ENCODE measurements around the gene GLI1. TPM values are rescaled to one million over a fixed set of nuclear protein-coding genes. Genes with fewer than 3 reads are reported as not detected.
A peak's percentile ranks its signal among the peaks of the same experiment; 100 is the strongest.
"Not testable (repeated sequence)": the region's sequence is repeated elsewhere in the genome, so short reads cannot be mapped to it uniquely, and the experiment has no call there.

The GLI1 gene
- total RNA-seq, 4 donors from 2014 or later, result 1.0 TPM; not detected in 3

GRCh38 chr12:57497223-57498131 is 37.9 kb downstream of the GLI1 start:
- DNase-seq (no peak), ATAC-seq (peak; percentile 65 to 91)
- intact Hi-C loops (cut with DNase I; ENCODE audit: low total_unique reads) (no loop called here), in situ Hi-C loops (cut with MboI; ENCODE audit: low sequenced_read_pairs in 4 of 4) (no loop called here)
- Histone ChIP-seq H3K4me1 (no peaks in the 10 kb centered on the region), H3K4me3 (no peak overlapping the region), H3K36me3 (peaks cover 0 to 52% of the 10 kb centered on the region in 2 donors), H3K27me3 (no peaks in the 10 kb centered on the region), H3K9me3 (no peaks in the 10 kb centered on the region), H3K27ac (no peak overlapping the region)
- no peak for TF ChIP-seq POLR2A (IDR thresholded peaks at IDR 0.05)
- no peak for TF ChIP-seq CTCF (IDR thresholded peaks at IDR 0.05 in 4 of 5, conservative IDR thresholded peaks at IDR 0.05 in 1 of 5)

DNA sequence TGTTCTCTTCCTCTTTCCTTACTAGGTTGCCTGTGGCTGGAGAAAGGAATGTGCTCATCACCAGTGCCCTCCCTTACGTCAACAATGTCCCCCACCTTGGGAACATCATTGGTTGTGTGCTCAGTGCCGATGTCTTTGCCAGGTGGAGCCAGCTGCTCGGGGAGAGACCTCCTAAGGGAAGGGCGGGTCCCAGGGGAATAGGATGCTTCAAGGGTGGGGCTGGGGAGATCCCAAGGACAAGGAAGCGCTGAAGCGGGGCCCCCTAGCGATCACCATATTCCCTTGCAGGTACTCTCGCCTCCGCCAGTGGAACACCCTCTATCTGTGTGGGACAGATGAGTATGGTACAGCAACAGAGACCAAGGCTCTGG is 38.5 kb downstream of the GLI1 start:
- Histone ChIP-seq H3K4me1 (no peaks in the 10 kb centered on the region), H3K4me3 (no peak overlapping the region), H3K27me3 (no peaks in the 10 kb centered on the region), H3K27ac (no peak overlapping the region), H3K36me3 (peaks cover 0 to 53% of the 10 kb centered on the region in 2 donors), H3K9me3 (no peaks in the 10 kb centered on the region)
- in situ Hi-C loops (cut with MboI; ENCODE audit: low sequenced_read_pairs in 4 of 4), result no loop called here
- TF ChIP-seq POLR2A (IDR thresholded peaks at IDR 0.05) (no peak), CTCF (IDR thresholded peaks at IDR 0.05 in 4 of 5, conservative IDR thresholded peaks at IDR 0.05 in 1 of 5) (no peak)
- intact Hi-C loops (cut with DNase I; ENCODE audit: low total_unique reads), result no loop called here
- DNase-seq, result no peak
- no peak for ATAC-seq

- Histone ChIP-seq H3K4me1 (no peaks in the 10 kb centered on the region), H3K9me3 (no peaks in the 10 kb centered on the region), H3K27me3 (no peaks in the 10 kb centered on the region), H3K27ac (no peak overlapping the region), H3K4me3 (no peak overlapping the region), H3K36me3 (peaks cover 0 to 58% of the 10 kb centered on the region in 2 donors)
- ATAC-seq (no peak), DNase-seq (no peak)
- intact Hi-C loops (cut with DNase I; ENCODE audit: low total_unique reads), result no loop called here
- TF ChIP-seq CTCF (IDR thresholded peaks at IDR 0.05 in 4 of 5, conservative IDR thresholded peaks at IDR 0.05 in 1 of 5) (no peak), POLR2A (IDR thresholded peaks at IDR 0.05) (no peak)
- in situ Hi-C loops (cut with MboI; ENCODE audit: low sequenced_read_pairs in 4 of 4), result no loop called here
Measured at GRCh38 chr12:57498571-57498970, 39.0 kb downstream of the GLI1 start.

DNA sequence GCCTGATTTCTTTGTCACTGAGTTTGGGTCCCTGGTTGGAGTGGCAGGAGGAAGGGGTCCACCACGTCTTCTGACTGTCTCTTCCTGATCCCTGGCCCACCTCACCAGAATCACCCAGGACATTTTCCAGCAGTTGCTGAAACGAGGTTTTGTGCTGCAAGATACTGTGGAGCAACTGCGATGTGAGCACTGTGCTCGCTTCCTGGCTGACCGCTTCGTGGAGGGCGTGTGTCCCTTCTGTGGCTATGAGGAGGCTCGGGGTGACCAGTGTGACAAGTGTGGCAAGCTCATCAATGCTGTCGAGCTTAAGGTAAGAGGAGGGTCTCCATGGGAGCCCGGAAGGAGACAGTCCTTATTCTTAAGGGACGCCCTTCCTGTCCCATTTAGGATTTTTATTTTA is 40.6 kb downstream of the GLI1 start:
- Histone ChIP-seq H3K4me3 (no peak overlapping the region), H3K36me3 (peaks cover 0 to 74% of the 10 kb centered on the region in 2 donors), H3K9me3 (no peaks in the 10 kb centered on the region), H3K27me3 (no peaks in the 10 kb centered on the region), H3K27ac (no peak overlapping the region), H3K4me1 (no peaks in the 10 kb centered on the region)
- TF ChIP-seq POLR2A (IDR thresholded peaks at IDR 0.05), result no peak
- TF ChIP-seq CTCF (IDR thresholded peaks at IDR 0.05 in 4 of 5, conservative IDR thresholded peaks at IDR 0.05 in 1 of 5), result no peak
- in situ Hi-C loops (cut with MboI; ENCODE audit: low sequenced_read_pairs in 4 of 4), result loop anchor here in 1 of 4 donors (25.0 kb wide), 1 partner anchor 863 kb away; the partner anchor contains the start of genes ATP5F1B and BAZ2A
- ATAC-seq, result no peak
- DNase-seq, result no peak
- intact Hi-C loops (cut with DNase I; ENCODE audit: low total_unique reads), result no loop called here

DNA sequence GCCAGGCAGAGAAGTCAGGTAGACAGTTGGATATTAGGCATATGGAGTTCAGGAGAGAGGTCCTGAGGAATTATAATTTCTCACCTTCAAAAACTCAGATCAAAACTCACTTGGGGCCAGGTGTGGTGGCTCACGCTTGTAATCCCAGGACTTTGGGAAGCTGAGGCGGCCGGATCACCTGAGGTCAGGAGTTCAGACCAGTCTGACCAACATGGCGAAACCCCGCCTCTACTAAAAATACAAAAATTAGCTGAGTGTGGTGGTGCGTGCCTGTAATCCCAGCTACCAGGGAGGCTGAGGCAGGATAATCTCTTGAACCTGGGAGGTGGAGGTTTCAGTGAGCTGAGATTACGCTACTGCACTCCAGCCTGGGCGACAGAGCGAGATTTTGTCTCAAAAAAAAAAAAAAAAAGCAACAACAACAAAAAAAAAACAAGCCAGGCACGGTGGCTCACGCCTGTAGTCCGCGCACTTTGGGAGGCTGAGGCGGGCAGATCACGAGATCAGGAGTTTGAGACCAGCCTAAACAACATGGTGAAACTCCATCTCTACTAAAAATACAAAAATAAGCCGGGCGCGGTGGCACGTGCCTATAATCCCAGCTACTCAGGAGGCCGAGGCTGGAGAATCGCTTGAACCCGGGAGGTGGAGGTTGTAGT is 42.9 kb downstream of the GLI1 start:
- H3K4me1 ChIP-seq; H3K27ac ChIP-seq; ATAC-seq; DNase-seq; H3K9me3 ChIP-seq; H3K27me3 ChIP-seq; H3K4me3 ChIP-seq; intact Hi-C loops (cut with DNase I; ENCODE audit: low total_unique reads): not testable (repeated sequence)
- H3K36me3 ChIP-seq, result peaks cover 0 to 81% of the 10 kb centered on the region in 2 donors
- in situ Hi-C loops (cut with MboI; ENCODE audit: low sequenced_read_pairs in 4 of 4), result loop anchor here in 1 of 4 donors (25.0 kb wide), 1 partner anchor 865 kb away; the partner anchor contains the start of genes ATP5F1B and BAZ2A

DNA sequence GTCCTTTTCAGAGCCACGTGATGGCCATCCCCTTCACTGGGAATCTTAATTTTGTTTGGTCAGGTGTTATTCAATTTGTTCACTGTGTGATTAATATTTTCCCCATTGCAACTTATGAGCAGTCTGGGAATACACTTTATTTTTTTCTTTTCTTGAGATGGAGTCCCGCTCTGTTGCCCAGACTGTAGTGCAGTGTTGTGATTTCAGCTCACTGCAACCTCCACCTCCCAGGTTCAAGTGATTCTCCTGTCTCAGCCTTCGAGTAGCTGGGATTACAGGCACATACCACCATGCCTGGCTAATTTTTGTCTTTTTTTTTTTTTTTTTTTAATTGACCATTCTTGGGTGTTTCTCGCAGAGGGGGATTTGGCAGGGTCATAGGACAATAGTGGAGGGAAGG is 47.0 kb downstream of the GLI1 start:
- H3K36me3 ChIP-seq, result peaks cover 0 to 72% of the 10 kb centered on the region in 2 donors
- H3K9me3 ChIP-seq; H3K4me3 ChIP-seq; ATAC-seq; intact Hi-C loops (cut with DNase I; ENCODE audit: low total_unique reads); H3K4me1 ChIP-seq; H3K27ac ChIP-seq; DNase-seq; H3K27me3 ChIP-seq: not testable (repeated sequence)
- in situ Hi-C loops (cut with MboI; ENCODE audit: low sequenced_read_pairs in 4 of 4), result loop anchor here in 1 of 4 donors (25.0 kb wide), 1 partner anchor 869 kb away; the partner anchor contains the start of genes ATP5F1B and BAZ2A

GRCh38 chr12:57507796-57508195 is 48.2 kb downstream of the GLI1 start:
- H3K36me3 ChIP-seq, result peaks cover 0 to 72% of the 10 kb centered on the region in 2 donors

More at GRCh38 chr12:57507796-57508195, 48.2 kb downstream of the GLI1 start:
- H3K27ac ChIP-seq; intact Hi-C loops (cut with DNase I; ENCODE audit: low total_unique reads); H3K9me3 ChIP-seq; DNase-seq; H3K27me3 ChIP-seq; H3K4me1 ChIP-seq; ATAC-seq; H3K4me3 ChIP-seq: not testable (repeated sequence)
- in situ Hi-C loops (cut with MboI; ENCODE audit: low sequenced_read_pairs in 4 of 4), result loop anchor here in 1 of 4 donors (25.0 kb wide), 1 partner anchor 870 kb away; the partner anchor contains the start of genes ATP5F1B and BAZ2A

Data from gastrocnemius medialis (tissue), 4 donors.